ENCODE measurements around the gene TTC7B.

The TTC7B gene

GRCh38 chr14:90547250-90547649 lies 269.0 kb downstream of the TTC7B start:
- Histone ChIP-seq H4K20me1 (ENCODE audit: insufficient read depth, low read length) (no peaks in the 10 kb centered on the region), H3K9me2 (ENCODE audit: low read depth, low read length) (no peaks in the 10 kb centered on the region), H3F3A (ENCODE audit: insufficient read depth, low read length) (no peaks in the 10 kb centered on the region), H3K79me2 (ENCODE audit: insufficient read depth, low read length) (no peaks in the 10 kb centered on the region), H3K4me1 (ENCODE audit: insufficient read depth, low read length, severe bottlenecking) (no peaks in the 10 kb centered on the region), H3K9me3 (ENCODE audit: low read length) (no peaks in the 10 kb centered on the region), H3K9ac (ENCODE audit: low read length) (no peak overlapping the region), H3K4me3 (ENCODE audit: low read depth, low read length, poor library complexity, severe bottlenecking) (no peak overlapping the region), H3K4me2 (ENCODE audit: low read length) (no peak overlapping the region), H3K36me3 (ENCODE audit: insufficient read depth, low read length) (no peaks in the 10 kb centered on the region), H3K27ac (ENCODE audit: low read depth, low read length, poor library complexity, severe bottlenecking) (no peak overlapping the region), H2AFZ (ENCODE audit: low read length) (no peak overlapping the region), H3K27me3 (ENCODE audit: insufficient read depth, low read length) (peaks cover 7% of the 10 kb centered on the region)
- TF ChIP-seq EZH2 (IDR thresholded peaks at IDR 0.05; ENCODE audit: borderline replicate concordance, low read length) (no peak), CTCF (IDR thresholded peaks at IDR 0.05; ENCODE audit: low read length) (no peak)

DNA sequence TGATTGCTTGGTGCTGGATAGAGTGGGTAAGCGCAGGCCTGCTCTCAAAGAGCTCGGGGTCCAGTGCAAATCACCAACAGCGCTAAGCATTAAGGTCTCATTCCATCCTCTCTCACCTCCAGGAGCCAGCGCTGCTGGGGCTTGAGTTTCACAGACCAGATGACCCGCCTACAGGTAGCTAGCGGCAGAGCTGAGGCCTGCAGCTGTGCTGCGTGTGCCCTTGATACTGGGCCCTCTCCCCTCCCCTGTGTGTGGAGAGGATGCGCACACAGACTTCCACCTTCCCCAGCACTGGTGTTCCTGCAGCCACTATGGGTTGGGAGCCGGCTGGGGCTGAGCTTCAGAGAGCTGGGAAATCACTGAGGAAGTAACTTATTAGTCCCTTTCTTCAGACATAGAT lies 269.5 kb downstream of the TTC7B start:
- H3F3A ChIP-seq (ENCODE audit: insufficient read depth, low read length) = no peaks in the 10 kb centered on the region
- no peaks in the 10 kb centered on the region for H3K36me3 ChIP-seq (ENCODE audit: insufficient read depth, low read length)
- H3K9ac ChIP-seq (ENCODE audit: low read length) = no peak overlapping the region
- no peaks in the 10 kb centered on the region for H3K79me2 ChIP-seq (ENCODE audit: insufficient read depth, low read length)
- H3K9me3 ChIP-seq (ENCODE audit: low read length) = no peaks in the 10 kb centered on the region
- no peak overlapping the region for H3K4me2 ChIP-seq (ENCODE audit: low read length)
- no peak overlapping the region for H3K4me3 ChIP-seq (ENCODE audit: low read depth, low read length, poor library complexity, severe bottlenecking)
- no peaks in the 10 kb centered on the region for H3K9me2 ChIP-seq (ENCODE audit: low read depth, low read length)
- H4K20me1 ChIP-seq (ENCODE audit: insufficient read depth, low read length) = no peaks in the 10 kb centered on the region
- H2AFZ ChIP-seq (ENCODE audit: low read length) = no peak overlapping the region
- no peaks in the 10 kb centered on the region for H3K4me1 ChIP-seq (ENCODE audit: insufficient read depth, low read length, severe bottlenecking)
- TF ChIP-seq CTCF (IDR thresholded peaks at IDR 0.05; ENCODE audit: low read length) (no peak), EZH2 (IDR thresholded peaks at IDR 0.05; ENCODE audit: borderline replicate concordance, low read length) (no peak)
- no peak overlapping the region for H3K27ac ChIP-seq (ENCODE audit: low read depth, low read length, poor library complexity, severe bottlenecking)
- H3K27me3 ChIP-seq (ENCODE audit: insufficient read depth, low read length) = peaks cover 7% of the 10 kb centered on the region

DNA sequence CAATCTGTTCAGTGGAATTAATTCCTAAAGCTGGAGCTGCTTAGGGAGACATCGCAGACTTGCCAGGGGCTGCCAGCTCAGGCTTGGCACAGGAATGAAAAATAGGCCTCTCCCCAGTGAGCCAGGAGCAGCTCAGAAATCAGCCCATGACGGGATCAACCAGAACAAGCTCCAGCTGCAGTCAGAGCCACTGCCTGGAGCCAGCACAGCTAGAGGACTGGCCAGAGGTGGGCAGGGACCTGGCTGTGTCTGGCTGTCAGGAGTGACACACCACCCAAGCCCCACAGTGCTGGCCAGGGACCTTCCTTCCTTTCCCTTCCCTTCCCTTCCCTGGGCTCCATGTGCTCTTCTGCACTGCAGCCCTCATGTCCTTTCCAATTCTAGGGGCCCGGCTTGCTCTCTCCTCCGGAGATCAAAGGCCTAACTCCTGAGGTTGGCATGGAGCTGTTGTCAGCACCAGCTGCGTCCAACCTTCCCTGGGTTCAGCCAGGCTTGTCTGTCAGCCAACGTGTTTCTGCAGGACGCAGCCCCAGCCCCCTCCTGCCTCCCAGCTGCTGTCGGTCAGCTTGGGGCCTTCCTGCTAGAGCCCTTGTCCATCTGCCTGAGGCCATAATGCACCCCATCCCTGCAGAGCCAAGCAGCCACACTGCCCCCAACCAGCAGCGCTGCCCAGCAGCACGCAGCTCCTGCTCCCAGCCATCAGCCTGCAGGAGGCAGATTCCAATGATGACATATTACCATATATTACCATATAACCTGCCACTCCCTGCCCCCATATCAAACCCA lies 270.1 kb downstream of the TTC7B start:
- H3K4me2 ChIP-seq (ENCODE audit: low read length) = no peak overlapping the region
- H4K20me1 ChIP-seq (ENCODE audit: insufficient read depth, low read length) = no peaks in the 10 kb centered on the region
- no peaks in the 10 kb centered on the region for H3K9me2 ChIP-seq (ENCODE audit: low read depth, low read length)
- H3K9ac ChIP-seq (ENCODE audit: low read length) = no peak overlapping the region
- no peak for TF ChIP-seq CTCF (IDR thresholded peaks at IDR 0.05; ENCODE audit: low read length)
- TF ChIP-seq EZH2 (IDR thresholded peaks at IDR 0.05; ENCODE audit: borderline replicate concordance, low read length) = no peak
- H3F3A ChIP-seq (ENCODE audit: insufficient read depth, low read length) = no peaks in the 10 kb centered on the region
- H3K79me2 ChIP-seq (ENCODE audit: insufficient read depth, low read length) = no peaks in the 10 kb centered on the region
- no peak overlapping the region for H2AFZ ChIP-seq (ENCODE audit: low read length)
- H3K9me3 ChIP-seq (ENCODE audit: low read length) = no peaks in the 10 kb centered on the region
- H3K36me3 ChIP-seq (ENCODE audit: insufficient read depth, low read length) = no peaks in the 10 kb centered on the region
- no peak overlapping the region for H3K4me3 ChIP-seq (ENCODE audit: low read depth, low read length, poor library complexity, severe bottlenecking)
- no peaks in the 10 kb centered on the region for H3K4me1 ChIP-seq (ENCODE audit: insufficient read depth, low read length, severe bottlenecking)
- H3K27ac ChIP-seq (ENCODE audit: low read depth, low read length, poor library complexity, severe bottlenecking) = no peak overlapping the region
- peaks cover 7% of the 10 kb centered on the region for H3K27me3 ChIP-seq (ENCODE audit: insufficient read depth, low read length)
